Measurements from ENCODE around the gene UGT1A6.

DNA sequence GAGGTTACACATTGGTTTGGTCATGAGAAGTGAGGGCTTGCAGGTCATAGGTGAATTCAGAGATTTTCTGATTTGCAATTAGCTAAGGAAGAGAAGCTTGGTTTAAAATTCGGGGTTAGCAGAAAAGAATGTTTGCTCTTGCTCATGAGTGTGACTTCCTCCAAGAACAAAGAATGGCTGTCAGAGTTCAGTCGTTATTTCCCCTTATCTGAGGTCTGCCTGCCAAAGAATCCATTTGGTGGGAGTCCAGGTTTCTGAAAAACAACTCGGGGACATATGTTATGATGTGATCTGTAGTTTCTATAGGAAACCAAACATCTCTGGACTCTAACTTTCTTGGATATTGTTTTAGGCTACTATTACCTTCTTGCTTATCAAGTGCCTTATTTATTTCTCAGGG is 3.2 kb upstream of the UGT1A6 start:
- TF ChIP-seq, protein P1, sequence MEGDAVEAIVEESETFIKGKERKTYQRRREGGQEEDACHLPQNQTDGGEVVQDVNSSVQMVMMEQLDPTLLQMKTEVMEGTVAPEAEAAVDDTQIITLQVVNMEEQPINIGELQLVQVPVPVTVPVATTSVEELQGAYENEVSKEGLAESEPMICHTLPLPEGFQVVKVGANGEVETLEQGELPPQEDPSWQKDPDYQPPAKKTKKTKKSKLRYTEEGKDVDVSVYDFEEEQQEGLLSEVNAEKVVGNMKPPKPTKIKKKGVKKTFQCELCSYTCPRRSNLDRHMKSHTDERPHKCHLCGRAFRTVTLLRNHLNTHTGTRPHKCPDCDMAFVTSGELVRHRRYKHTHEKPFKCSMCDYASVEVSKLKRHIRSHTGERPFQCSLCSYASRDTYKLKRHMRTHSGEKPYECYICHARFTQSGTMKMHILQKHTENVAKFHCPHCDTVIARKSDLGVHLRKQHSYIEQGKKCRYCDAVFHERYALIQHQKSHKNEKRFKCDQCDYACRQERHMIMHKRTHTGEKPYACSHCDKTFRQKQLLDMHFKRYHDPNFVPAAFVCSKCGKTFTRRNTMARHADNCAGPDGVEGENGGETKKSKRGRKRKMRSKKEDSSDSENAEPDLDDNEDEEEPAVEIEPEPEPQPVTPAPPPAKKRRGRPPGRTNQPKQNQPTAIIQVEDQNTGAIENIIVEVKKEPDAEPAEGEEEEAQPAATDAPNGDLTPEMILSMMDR (IDR thresholded peaks at IDR 0.05 in 8 of 11, conservative IDR thresholded peaks at IDR 0.05 in 3 of 11) = no peak
- no peak for TF ChIP-seq POLR2A (IDR thresholded peaks at IDR 0.05)

Data from spleen (tissue), 7 donors.